Measurements from ENCODE around the gene TMPRSS4.

- TF ChIP-seq CTCF (IDR thresholded peaks at IDR 0.05) = no peak
- no peak for TF ChIP-seq EP300 (IDR thresholded peaks at IDR 0.05; ENCODE audit: low read depth)
These were observed 65.2 kb downstream of the TMPRSS4 start for GRCh38 chr11:118142081-118142480.
